K562 (cell line): ENCODE results near the gene DOCK4. TPM values are rescaled to one million over a fixed set of nuclear protein-coding genes. Genes with fewer than 3 reads are reported as not detected.

Experiments
- ATAC-seq: fragments of 200-7000 bp; cut with Tn5 transposase; 3 replicates; pipeline ENCODE4 v1.9.1; 2020; ENCODE audit warnings: moderate library complexity
- BruUV-seq: library from RNA; stranded (reverse); fragments of 400-500 nt; replicated peaks from 2 replicates; lab custom pipeline; 2021; lab: Mats Ljungman, UMichigan
- CTCF ChIA-PET: fragments of 300-600 bp; formaldehyde crosslinking; extraction: SDS; loops from one replicate; lab custom pipeline; 2021; ENCODE audit warnings: low intra/inter-chr PET ratio; lab: Yijun Ruan, JAX
- POLR2A ChIA-PET: fragments of 300-600, 350-650 bp; sonication (Branson Sonifier 250); formaldehyde crosslinking; extraction: SDS; loops from one replicate; lab custom pipeline; 2021; ENCODE audit warnings: antibody characterized with exemption, inconsistent platforms; lab: Yijun Ruan, JAX
- DNase-seq, 4 experiments: peaks; one replicate each; pipeline versions ENCODE4 v3.0.0 to v3.0.0-alpha.2; 2011 to 2018; ENCODE audit warnings: low spot score in 3 of 4, mixed read lengths in 3 of 4; ENCODE audit errors: extremely low read depth in 1 of 4
- FAIRE-seq: peaks from 2 replicates; lab custom pipeline; 2011; peaks lifted over from hg19 to GRCh38; lab: Jason Lieb, UNC
- H2AFZ ChIP-seq: 2 replicates; pipeline ENCODE4 v1.6.0; 2011; ENCODE audit warnings: low read depth, low read length, control low read depth, inconsistent platforms
- H3K27ac ChIP-seq: fragments of 200-600 bp; 3 replicates; pipeline ENCODE4 v1.8.0; 2011; ENCODE audit warnings: low read depth, mild to moderate bottlenecking, control low read depth, inconsistent platforms, low read length, moderate library complexity, mixed read lengths; ENCODE audit errors: extremely low read depth
- H3K27me3 ChIP-seq, 2 experiments: fragments of 300-600 bp in 1 of 2; 2 replicates in 1 of 2; 3 replicates in 1 of 2; pipeline versions ENCODE4 v1.6.0 to v1.8.0; 2011; ENCODE audit warnings: inconsistent platforms in 2 of 2, low read length in 2 of 2, mild to moderate bottlenecking in 1 of 2, mixed read lengths in 1 of 2, moderate library complexity in 1 of 2; ENCODE audit not compliant: control insufficient read depth in 2 of 2, insufficient read depth in 2 of 2
- H3K36me3 ChIP-seq: fragments of 300-600 bp; 3 replicates; pipeline ENCODE4 v1.8.0; 2011; ENCODE audit warnings: mild to moderate bottlenecking, low read length, inconsistent platforms; ENCODE audit not compliant: control insufficient read depth, insufficient read depth
- H3K4me1 ChIP-seq, 2 experiments: fragments of 200-600 bp in 1 of 2; replicated peaks in 1 of 2; 2 replicates in 1 of 2; 3 replicates in 1 of 2; pipeline versions ENCODE4 v1.5.1 to v1.8.0; 2011; ENCODE audit warnings: inconsistent platforms in 2 of 2, low read length in 2 of 2, mild to moderate bottlenecking in 1 of 2, mixed read lengths in 1 of 2, moderate library complexity in 1 of 2; ENCODE audit not compliant: control insufficient read depth in 2 of 2, insufficient read depth in 2 of 2
- H3K4me2 ChIP-seq: 2 replicates; pipeline ENCODE4 v1.6.1; 2011; ENCODE audit warnings: low read length, control low read depth, inconsistent platforms, mixed read lengths; ENCODE audit not compliant: insufficient read depth
- H3K4me3 ChIP-seq: fragments of 200-600 bp; sonication (generic), shearing (Covaris generic); 2 replicates; pipeline ENCODE4 v1.5.1; 2016; ENCODE audit warnings: control low read depth, inconsistent platforms
- H3K79me2 ChIP-seq: fragments of 200-600 bp; 3 replicates; pipeline ENCODE4 v1.8.0; 2011; ENCODE audit warnings: low read length, inconsistent platforms; ENCODE audit not compliant: control insufficient read depth, insufficient read depth
- H3K9ac ChIP-seq, 2 experiments: 2 replicates each; pipeline versions ENCODE4 v1.6.0 to v1.6.1; 2011; ENCODE audit warnings: low read depth in 2 of 2, low read length in 2 of 2, control low read depth in 1 of 2, inconsistent platforms in 1 of 2, mild to moderate bottlenecking in 1 of 2, mixed read lengths in 1 of 2; ENCODE audit not compliant: insufficient read depth in 1 of 2
- H3K9me1 ChIP-seq: one replicate; pipeline ENCODE4 v1.6.0; 2011; ENCODE audit warnings: inconsistent platforms, mild to moderate bottlenecking, low read length, moderate library complexity; ENCODE audit not compliant: control insufficient read depth, insufficient read depth
- H3K9me3 ChIP-seq: replicated peaks from 2 replicates; pipeline ENCODE4 v1.5.1; 2011; ENCODE audit warnings: low read depth, low read length, inconsistent platforms; ENCODE audit not compliant: control insufficient read depth, insufficient read depth
- H4K20me1 ChIP-seq: replicated peaks from 2 replicates; pipeline ENCODE4 v1.6.1; 2011; ENCODE audit warnings: low read length, inconsistent platforms, mixed read lengths; ENCODE audit not compliant: control insufficient read depth, insufficient read depth
- CBFA2T3 ChIP-seq: fragments of 450-650 bp; IDR thresholded peaks from 2 replicates; pipeline ENCODE4 v1.6.1; 2017
- CHD4 ChIP-seq: fragments of 200-600 bp; sonication (generic); IDR thresholded peaks from 3 replicates; pipeline ENCODE4 v1.6.1; 2012; ENCODE audit warnings: low read depth, mild to moderate bottlenecking, mixed read lengths, low read length, inconsistent platforms; ENCODE audit not compliant: insufficient read depth, insufficient replicate concordance, poor library complexity, severe bottlenecking
- CLOCK ChIP-seq: fragments of 250-450 bp; sonication (Bioruptor Pico); IDR thresholded peaks from 2 replicates; pipeline ENCODE4 v1.4.0; 2020; ENCODE audit warnings: mild to moderate bottlenecking, moderate library complexity, borderline replicate concordance
- GATAD2A ChIP-seq: fragments of 450-650 bp; IDR thresholded peaks from 2 replicates; pipeline ENCODE4 v1.6.1; 2017
- SRSF3 ChIP-seq: fragments of 200-400 bp; formaldehyde crosslinking; IDR thresholded peaks from 2 replicates; pipeline ENCODE4 v1.6.1; 2016; ENCODE audit warnings: mild to moderate bottlenecking, low read length, moderate library complexity; ENCODE audit not compliant: insufficient read depth
- WGBS: fragments of 100-300 bp; shearing (Covaris generic); methylation state at CpG from one replicate; pipeline ENCODE4 v1.1.6; 2016; ENCODE audit warnings: low coverage, mixed read lengths; ENCODE audit not compliant: insufficient coverage; ENCODE audit errors: missing lambda C conversion rate; 5-methylcytosine and 5-hydroxymethylcytosine counted together
- in situ Hi-C: fragments of 300-500 bp; cut with MboI; formaldehyde crosslinking; loops from 4 replicates; pipeline ENCODE4 v1.15.0; 2018; ENCODE audit warnings: inconsistent platforms, mixed read lengths
- intact Hi-C: fragments of 100-400 bp; cut with micrococcal nuclease; formaldehyde crosslinking; loops from 2 replicates; pipeline ENCODE4 v1.14.2; 2022
- polyA plus RNA-seq, 8 experiments: library from polyadenylated mRNA; depleted of rRNA in 4 of 8; stranded (reverse) in 5 of 8; unstranded in 3 of 8; fragments of >200 nt; fragmentation: Nextera tagmentation in 2 of 8; fragmentation: Illumina TruSeq in 1 of 8; extraction: Ambion mirVana in 2 of 8; extraction: Trizol in 1 of 8; gene quantifications; 2 replicates each; pipeline versions ENCODE4 v1.2.1 to v1.2.3, GENCODE V29; 2011 to 2014; ENCODE audit warnings: inconsistent platforms in 1 of 8, missing spikeins in 1 of 8
- total RNA-seq, 7 experiments: library from RNA; depleted of rRNA in 6 of 7; stranded (reverse); fragments of >200 nt in 6 of 7; fragmentation: Illumina TruSeq in 2 of 7; extraction: Trizol in 2 of 7; gene quantifications; 2 replicates each; pipeline versions ENCODE4 v1.2.1 to v1.2.3, GENCODE V29; 2011 to 2021; ENCODE audit warnings: low replicate concordance in 1 of 7
- TF ChIP-seq, protein P1 (sequence below), 2 experiments: fragments of 450-650 bp in 1 of 2; sonication (generic) in 1 of 2; formaldehyde crosslinking; conservative IDR thresholded peaks; 2 replicates each; pipeline versions ENCODE4 v1.4.0 to v1.8.1; 2020 to 2022; ENCODE audit warnings: mild to moderate bottlenecking in 1 of 2, missing genetic modification reagents in 1 of 2
- TF ChIP-seq, protein P2 (sequence below), 2 experiments: fragments of 450-650 bp; IDR thresholded peaks; 2 replicates each; pipeline ENCODE4 v1.6.1; 2016
- TF ChIP-seq, protein P3 (sequence below), 2 experiments: fragments of 450-650 bp; IDR thresholded peaks; 2 replicates each; pipeline ENCODE4 v1.6.1; 2016; ENCODE audit warnings: mild to moderate bottlenecking in 2 of 2, borderline replicate concordance in 1 of 2, low read depth in 1 of 2, moderate library complexity in 1 of 2

DOCK4 gene
- total and polyA plus RNA-seq, 9 of the 15 experiments (the other 6 are each of a cell fraction or from before 2014, with no cell fraction given), result 0.42 to 5.7 (median 2.3) TPM

GRCh38 chr7:112143136-112143535 is 63.1 kb downstream of the DOCK4 start:
- BruUV-seq, result no TSS peak
- H4K20me1 ChIP-seq, result no peaks in the 10 kb centered on the region
- TF ChIP-seq CBFA2T3 (no peak), CLOCK (CRISPR knock-in tag) (no peak), SRSF3 (no peak), GATAD2A (no peak), CHD4 (no peak)
- TF ChIP-seq, protein P1, sequence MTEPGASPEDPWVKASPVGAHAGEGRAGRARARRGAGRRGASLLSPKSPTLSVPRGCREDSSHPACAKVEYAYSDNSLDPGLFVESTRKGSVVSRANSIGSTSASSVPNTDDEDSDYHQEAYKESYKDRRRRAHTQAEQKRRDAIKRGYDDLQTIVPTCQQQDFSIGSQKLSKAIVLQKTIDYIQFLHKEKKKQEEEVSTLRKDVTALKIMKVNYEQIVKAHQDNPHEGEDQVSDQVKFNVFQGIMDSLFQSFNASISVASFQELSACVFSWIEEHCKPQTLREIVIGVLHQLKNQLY (CRISPR knock-in tag; conservative IDR thresholded peaks at IDR 0.05), result no peak
- TF ChIP-seq, protein P2, sequence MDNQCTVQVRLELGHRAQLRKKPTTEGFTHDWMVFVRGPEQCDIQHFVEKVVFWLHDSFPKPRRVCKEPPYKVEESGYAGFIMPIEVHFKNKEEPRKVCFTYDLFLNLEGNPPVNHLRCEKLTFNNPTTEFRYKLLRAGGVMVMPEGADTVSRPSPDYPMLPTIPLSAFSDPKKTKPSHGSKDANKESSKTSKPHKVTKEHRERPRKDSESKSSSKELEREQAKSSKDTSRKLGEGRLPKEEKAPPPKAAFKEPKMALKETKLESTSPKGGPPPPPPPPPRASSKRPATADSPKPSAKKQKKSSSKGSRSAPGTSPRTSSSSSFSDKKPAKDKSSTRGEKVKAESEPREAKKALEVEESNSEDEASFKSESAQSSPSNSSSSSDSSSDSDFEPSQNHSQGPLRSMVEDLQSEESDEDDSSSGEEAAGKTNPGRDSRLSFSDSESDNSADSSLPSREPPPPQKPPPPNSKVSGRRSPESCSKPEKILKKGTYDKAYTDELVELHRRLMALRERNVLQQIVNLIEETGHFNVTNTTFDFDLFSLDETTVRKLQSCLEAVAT (IDR thresholded peaks at IDR 0.05), result no peak
- TF ChIP-seq, protein P3, sequence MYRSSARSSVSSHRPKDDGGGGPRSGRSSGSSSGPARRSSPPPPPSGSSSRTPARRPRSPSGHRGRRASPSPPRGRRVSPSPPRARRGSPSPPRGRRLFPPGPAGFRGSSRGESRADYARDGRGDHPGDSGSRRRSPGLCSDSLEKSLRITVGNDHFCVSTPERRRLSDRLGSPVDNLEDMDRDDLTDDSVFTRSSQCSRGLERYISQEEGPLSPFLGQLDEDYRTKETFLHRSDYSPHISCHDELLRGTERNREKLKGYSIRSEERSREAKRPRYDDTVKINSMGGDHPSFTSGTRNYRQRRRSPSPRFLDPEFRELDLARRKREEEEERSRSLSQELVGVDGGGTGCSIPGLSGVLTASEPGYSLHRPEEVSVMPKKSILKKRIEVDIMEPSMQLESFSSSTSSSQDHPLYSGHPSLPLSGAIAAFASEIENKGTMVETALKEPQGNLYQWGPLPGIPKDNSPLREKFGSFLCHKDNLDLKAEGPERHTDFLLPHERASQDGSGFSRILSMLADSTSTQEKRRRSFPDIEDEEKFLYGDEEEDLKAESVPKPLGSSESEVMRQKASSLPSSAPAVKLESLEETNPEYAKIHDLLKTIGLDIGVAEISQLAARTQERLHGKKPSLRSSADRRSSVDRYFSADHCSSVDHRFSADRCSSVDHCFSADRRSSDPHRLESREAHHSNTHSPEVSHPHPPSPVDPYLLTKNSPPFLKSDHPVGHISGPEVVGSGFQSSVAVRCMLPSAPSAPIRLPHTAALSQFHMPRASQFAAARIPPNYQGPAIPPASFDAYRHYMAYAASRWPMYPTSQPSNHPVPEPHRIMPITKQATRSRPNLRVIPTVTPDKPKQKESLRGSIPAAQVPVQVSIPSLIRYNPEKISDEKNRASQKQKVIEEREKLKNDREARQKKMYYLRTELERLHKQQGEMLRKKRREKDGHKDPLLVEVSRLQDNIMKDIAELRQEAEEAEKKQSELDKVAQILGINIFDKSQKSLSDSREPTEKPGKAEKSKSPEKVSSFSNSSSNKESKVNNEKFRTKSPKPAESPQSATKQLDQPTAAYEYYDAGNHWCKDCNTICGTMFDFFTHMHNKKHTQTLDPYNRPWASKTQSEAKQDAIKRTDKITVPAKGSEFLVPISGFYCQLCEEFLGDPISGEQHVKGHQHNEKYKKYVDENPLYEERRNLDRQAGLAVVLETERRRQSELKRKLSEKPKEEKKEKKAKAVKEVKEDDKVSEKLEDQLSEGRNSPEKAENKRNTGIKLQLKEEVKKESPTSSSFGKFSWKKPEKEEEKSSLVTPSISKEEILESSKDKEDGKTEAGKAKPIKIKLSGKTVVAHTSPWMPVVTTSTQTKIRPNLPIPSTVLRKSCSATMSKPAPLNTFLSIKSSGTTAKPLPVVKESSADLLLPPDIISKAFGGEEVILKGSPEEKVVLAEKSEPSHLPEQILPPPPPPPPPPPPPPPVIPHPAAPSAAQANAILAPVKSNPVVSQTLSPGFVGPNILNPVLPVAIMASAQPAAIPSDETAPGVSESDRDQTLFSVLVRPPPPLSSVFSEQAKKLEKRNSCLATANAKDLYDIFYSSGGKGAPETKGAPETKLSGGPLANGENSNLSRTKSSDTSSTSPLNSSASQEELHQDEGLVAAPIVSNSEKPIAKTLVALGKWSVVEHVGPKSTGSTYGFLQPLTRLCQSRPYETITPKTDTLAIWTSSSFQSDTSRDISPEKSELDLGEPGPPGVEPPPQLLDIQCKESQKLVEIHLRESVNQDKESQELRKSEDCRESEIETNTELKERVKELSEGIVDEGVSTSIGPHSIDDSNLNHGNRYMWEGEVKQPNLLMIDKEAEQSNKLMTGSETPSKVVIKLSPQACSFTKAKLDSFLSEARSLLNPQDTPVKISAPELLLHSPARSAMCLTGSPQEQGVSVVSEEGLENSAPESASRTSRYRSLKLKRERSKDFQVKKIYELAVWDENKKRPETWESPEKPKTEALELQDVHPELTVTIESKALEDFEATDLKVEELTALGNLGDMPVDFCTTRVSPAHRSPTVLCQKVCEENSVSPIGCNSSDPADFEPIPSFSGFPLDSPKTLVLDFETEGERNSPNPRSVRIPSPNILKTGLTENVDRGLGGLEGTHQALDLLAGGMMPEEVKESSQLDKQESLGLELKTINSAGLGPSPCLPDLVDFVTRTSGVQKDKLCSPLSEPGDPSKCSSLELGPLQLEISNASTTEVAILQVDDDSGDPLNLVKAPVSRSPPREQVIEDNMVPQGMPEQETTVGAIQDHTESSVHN (IDR thresholded peaks at IDR 0.05; ENCODE audit: borderline replicate concordance in 1 of 2, low read depth in 1 of 2), result no peak

More at GRCh38 chr7:112143136-112143535, 63.1 kb downstream of the DOCK4 start:
- H3K27me3 ChIP-seq, result 0 out of 5 replicates have a peak, but pooled peaks cover 0 to 4% of the 10 kb centered on the region in 2 experiments
- CTCF ChIA-PET, result no interaction called here
- H3K4me2 ChIP-seq, result no peak overlapping the region
- in situ Hi-C loops, result no loop called here
- no peak overlapping the region for H3K9ac ChIP-seq
- H3K79me2 ChIP-seq, result no peaks in the 10 kb centered on the region
- POLR2A ChIA-PET, result interaction anchor here (1.2 kb wide), 1 partner anchor 316 kb away, joined by 3 read pairs; no protein-coding TSS in a partner anchor
- H3K27ac ChIP-seq, result no peak overlapping the region
- no peaks in the 10 kb centered on the region for H3K9me3 ChIP-seq
- intact Hi-C loops, result no loop called here
- H3K36me3 ChIP-seq, result no peaks in the 10 kb centered on the region
- 1% methylated on average over 3 of the region's 3 CpGs for WGBS
- DNase-seq (no peak), FAIRE-seq (no peak), ATAC-seq (no peak)
- no peaks in the 10 kb centered on the region for H3K9me1 ChIP-seq
- H2AFZ ChIP-seq, result no peak overlapping the region
- H3K4me1 ChIP-seq, result no peaks in the 10 kb centered on the region
- H3K4me3 ChIP-seq, result no peak overlapping the region
